ENCODE measurements around the gene CTSS.
"Not testable (repeated sequence)": the region's sequence is repeated elsewhere in the genome, so short reads cannot be mapped to it uniquely, and the experiment has no call there.

Gene CTSS

DNA sequence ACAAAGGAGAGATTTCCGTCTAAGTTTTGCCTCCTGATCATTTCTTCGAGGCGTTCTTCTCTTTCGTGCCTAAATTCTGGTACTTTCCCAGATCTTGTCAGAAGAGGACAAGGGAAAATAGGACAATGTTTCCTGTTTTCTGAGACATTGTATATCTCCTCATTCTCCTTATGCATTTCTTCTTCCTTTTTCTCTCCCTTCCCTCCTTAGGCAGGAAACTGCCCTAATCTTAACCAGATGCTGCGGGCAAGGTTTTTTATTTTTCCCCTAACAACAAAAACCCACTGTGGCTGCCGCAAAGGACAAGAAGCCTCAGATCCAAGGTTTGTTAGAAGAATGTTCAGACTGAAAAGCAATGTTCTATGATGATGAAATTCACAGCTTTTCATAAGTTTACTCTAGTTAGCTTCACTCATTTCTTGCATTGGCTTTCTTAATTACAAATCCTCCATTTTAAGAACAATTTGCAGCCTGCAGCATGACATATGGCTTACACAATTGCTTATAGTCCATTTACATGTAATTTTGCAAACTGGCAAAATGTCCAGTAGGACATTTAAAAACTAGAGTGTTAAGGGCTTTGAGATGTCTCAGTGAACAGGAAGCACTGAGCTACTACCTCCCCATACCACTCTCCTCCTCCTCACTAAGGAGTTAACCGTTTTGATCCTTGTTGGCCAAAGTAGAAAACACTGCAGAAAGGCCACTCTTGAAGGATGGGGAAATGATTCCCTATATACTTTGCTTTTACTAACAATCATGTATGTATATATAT is 41.9 kb upstream of the CTSS start:
- TF ChIP-seq, protein P1, sequence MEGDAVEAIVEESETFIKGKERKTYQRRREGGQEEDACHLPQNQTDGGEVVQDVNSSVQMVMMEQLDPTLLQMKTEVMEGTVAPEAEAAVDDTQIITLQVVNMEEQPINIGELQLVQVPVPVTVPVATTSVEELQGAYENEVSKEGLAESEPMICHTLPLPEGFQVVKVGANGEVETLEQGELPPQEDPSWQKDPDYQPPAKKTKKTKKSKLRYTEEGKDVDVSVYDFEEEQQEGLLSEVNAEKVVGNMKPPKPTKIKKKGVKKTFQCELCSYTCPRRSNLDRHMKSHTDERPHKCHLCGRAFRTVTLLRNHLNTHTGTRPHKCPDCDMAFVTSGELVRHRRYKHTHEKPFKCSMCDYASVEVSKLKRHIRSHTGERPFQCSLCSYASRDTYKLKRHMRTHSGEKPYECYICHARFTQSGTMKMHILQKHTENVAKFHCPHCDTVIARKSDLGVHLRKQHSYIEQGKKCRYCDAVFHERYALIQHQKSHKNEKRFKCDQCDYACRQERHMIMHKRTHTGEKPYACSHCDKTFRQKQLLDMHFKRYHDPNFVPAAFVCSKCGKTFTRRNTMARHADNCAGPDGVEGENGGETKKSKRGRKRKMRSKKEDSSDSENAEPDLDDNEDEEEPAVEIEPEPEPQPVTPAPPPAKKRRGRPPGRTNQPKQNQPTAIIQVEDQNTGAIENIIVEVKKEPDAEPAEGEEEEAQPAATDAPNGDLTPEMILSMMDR (IDR thresholded peaks at IDR 0.05; ENCODE audit: low read length, missing control alignments): no peak
- peak overlapping the region; percentile 28 for H3K4me3 ChIP-seq (replicated peaks; ENCODE audit: low read depth, low read length)
- no peak for DNase-seq (ENCODE audit: low read depth)

DNA sequence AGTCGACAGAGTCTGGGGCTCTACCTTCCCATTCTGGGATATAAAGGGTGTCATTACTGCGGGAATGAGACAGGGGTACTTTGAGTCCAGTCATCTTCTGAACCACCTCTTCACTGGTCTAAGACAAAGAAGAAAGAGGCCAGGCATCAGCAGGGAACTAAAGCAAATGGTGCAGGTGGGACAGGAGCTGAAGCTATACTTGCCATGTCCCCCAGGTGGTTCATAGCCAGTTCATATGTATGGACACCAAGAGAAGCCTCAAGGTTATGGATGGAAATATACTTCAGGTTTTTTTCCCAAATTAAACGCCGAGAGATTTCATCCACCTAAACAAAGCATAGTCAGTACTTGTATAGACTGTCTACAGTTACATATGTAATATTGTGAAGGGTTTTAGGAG is 40.3 kb upstream of the CTSS start:
- no peak overlapping the region for H3K4me3 ChIP-seq (replicated peaks; ENCODE audit: low read depth, low read length)
- TF ChIP-seq, protein P1 (IDR thresholded peaks at IDR 0.05; ENCODE audit: low read length, missing control alignments): no peak
- no peak for DNase-seq (ENCODE audit: low read depth)

DNA sequence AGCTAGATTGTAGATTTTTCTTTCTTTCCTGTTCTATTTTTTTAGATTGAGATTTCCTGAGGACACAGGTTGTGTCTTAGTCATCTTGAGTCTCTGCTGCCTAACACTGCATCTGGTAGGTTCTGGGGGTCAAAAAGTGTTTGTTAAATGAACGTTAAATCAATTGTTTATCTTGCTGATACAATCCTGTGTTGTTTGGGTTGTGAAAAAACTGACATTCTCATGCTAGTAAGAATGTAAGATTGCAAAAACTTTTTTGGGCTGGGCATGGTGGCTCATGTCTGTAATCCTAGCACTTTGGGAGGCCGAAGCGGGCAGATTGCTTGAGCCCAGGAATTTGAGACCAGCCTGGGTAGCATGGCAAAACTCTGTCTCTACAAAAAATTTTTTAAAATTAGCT is 39.1 kb upstream of the CTSS start:
- no peak for DNase-seq (ENCODE audit: low read depth)
- H3K4me3 ChIP-seq (replicated peaks; ENCODE audit: low read depth, low read length): no peak overlapping the region
- TF ChIP-seq, protein P1 (IDR thresholded peaks at IDR 0.05; ENCODE audit: low read length, missing control alignments): no peak

DNA sequence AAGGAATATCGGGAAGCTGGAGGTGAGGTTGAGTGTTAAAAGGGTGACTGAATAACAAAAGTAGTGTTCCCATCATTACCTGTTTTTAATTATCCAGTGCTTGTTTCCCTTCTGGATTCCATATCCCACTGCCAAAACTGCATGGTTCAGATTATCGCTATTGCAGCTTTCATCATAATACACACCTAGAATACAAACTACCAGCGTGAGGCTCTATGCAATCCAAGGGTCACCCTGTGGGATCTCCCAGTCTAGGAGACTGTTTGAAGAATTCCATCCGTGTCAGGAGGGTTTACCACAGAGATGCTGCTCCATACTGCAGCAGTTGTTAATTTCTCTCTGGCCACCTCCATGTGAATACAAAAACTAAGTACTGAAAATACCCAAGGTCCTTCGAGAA is 33.5 kb upstream of the CTSS start:
- TF ChIP-seq, protein P1 (IDR thresholded peaks at IDR 0.05; ENCODE audit: low read length, missing control alignments): no peak
- DNase-seq (ENCODE audit: low read depth): no peak

DNA sequence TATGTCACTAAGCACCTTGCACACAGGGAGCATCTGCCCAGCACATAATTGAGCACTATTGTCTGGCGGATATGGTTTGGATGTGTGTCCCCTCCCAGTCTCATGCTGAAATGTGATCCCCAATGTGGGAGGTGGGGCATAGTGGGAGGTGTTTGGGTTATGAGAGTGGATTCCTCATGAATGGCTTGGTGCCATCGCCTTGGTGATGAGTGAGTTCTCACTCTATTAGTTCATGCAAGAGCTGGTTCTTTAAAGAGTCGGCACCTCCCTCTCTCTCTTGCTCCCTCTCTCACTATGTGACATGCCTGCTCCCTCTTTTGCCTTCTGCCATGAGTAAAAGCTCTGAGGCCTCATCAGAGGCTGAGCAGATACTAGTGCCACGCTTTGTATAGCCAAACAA is 32.9 kb upstream of the CTSS start:
- no peak overlapping the region for H3K4me3 ChIP-seq (replicated peaks; ENCODE audit: low read depth, low read length)
- DNase-seq (ENCODE audit: low read depth): no peak
- TF ChIP-seq, protein P1 (IDR thresholded peaks at IDR 0.05; ENCODE audit: low read length, missing control alignments): no peak

More for the DNA sequence above, 33.5 kb upstream of the CTSS start:
- no peak overlapping the region for H3K4me3 ChIP-seq (replicated peaks; ENCODE audit: low read depth, low read length)

DNA sequence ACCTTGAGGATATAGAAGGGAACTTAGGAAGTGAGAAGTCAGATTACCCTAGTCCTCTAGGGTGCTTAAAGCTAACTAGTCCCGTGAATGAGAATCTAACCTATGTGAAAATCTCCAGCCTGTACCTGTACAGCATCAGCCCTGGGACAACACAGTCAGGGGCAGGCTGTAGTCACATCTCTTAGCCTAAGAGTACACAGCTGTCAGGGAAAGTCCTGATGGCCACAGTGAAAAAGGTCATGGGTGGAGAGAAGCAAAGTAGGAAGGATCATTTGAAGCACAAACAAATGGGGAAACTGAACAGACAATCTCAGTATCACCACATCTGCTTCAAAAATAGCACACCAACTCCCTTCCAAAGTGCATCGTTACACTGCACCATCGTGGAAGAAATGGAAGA is 30.8 kb upstream of the CTSS start:
- no peak overlapping the region for H3K4me3 ChIP-seq (replicated peaks; ENCODE audit: low read depth, low read length)
- TF ChIP-seq, protein P1 (IDR thresholded peaks at IDR 0.05; ENCODE audit: low read length, missing control alignments): no peak
- no peak for DNase-seq (ENCODE audit: low read depth)

DNA sequence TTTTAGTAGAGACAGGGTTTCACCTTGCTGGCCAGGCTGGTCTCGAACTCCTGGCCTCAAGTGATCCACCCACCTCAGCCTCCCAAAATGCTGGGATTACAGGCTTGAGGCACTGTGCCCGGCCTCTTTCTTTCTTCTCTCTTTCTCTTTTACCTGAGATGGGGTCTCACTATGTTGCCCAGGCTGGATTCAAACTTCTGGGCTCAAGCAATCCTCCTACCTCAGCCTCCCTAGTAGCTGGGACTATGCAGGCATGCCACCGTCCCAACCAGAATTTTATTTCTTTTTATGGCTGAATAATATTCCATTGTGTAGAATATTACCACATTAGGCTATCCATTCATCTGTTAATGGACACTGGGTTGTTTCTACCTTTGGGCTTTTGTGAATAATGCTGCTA is 28.2 kb upstream of the CTSS start:
- not testable (repeated sequence) for H3K4me3 ChIP-seq (replicated peaks; ENCODE audit: low read depth, low read length); DNase-seq (ENCODE audit: low read depth)
